GM19328 (cell line): ENCODE data around the gene SEC22A.

Experiments
- ATAC-seq: cut with Tn5 transposase; IDR thresholded peaks from one replicate; pipeline ENCODE4 v1.9.1; 2021; ENCODE audit warnings: mild to moderate bottlenecking, moderate library complexity; ENCODE audit not compliant: unreplicated experiment

Gene SEC22A, protein sequence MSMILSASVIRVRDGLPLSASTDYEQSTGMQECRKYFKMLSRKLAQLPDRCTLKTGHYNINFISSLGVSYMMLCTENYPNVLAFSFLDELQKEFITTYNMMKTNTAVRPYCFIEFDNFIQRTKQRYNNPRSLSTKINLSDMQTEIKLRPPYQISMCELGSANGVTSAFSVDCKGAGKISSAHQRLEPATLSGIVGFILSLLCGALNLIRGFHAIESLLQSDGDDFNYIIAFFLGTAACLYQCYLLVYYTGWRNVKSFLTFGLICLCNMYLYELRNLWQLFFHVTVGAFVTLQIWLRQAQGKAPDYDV

GRCh38 chr3:123201557-123202427, at the start of gene SEC22A:
Gene SEC22A, plus strand, starts transcription at chr3:123201943. Its CDS starts 7,275 bp downstream, at chr3:123209218.
- peak; percentile 98 for ATAC-seq

DNA sequence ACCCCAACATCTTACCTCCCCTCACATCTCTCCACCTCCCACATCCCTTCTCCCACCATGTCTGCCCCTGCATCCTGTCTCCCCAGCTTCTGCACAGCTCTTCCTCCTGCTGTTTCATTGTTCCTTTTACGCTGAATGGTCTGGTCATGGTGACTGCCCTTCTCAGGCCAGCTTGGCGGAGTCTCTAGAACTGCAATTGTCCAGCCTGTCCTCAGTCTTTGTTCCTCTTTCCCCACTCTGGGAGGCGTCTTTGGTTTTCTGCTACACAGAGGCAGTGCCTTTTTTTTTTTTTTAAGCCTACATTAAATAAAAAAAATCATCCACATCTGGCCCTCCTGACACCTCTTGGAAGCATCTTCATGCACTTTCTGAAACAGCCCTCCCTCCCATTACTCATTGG, 49.1 kb upstream of the SEC22A start:
- ATAC-seq: peak; percentile 19

DNA sequence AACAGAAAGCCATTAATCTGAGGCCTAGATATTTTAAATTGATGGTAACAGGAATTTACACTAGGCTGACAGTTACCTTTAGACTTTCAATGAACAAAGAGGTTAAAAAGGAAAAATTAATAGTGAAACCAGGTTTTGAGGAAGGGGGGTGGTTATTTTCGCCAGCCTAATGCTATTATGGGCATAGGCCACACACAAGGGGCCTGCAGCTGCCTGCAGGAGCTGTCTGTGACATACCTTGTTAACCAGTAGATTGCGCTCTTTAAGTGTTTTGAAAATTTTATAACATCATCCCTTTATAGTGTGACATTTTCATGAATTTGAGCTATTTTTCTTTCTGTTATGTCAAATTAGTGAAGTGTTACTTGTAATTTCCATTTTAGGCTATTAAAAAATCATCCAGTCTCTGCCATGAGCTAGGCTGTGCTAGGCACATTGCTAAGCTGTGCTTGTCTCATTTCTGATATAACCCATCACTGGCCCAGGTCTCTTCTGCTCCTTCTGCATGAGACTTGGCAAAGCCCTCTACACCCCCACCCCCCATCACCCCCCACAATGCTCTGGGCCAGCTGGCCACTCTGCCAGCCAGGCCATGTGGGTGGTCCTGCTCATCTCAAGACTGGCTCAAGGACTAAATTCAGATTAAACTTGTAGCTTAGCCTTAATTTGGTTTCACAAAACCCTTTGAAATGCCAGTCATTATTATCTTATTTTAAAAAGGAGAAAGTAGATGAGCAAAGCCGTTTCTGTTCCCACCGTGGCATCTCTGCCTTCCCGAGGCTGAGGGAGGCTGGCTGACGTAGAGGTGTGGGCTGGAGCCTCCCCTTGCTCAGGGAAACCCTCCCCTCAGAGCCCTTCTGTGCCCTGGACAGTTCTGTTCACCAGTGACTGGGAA, 48.4 kb upstream of the SEC22A start:
- ATAC-seq: peak; percentile 62

DNA sequence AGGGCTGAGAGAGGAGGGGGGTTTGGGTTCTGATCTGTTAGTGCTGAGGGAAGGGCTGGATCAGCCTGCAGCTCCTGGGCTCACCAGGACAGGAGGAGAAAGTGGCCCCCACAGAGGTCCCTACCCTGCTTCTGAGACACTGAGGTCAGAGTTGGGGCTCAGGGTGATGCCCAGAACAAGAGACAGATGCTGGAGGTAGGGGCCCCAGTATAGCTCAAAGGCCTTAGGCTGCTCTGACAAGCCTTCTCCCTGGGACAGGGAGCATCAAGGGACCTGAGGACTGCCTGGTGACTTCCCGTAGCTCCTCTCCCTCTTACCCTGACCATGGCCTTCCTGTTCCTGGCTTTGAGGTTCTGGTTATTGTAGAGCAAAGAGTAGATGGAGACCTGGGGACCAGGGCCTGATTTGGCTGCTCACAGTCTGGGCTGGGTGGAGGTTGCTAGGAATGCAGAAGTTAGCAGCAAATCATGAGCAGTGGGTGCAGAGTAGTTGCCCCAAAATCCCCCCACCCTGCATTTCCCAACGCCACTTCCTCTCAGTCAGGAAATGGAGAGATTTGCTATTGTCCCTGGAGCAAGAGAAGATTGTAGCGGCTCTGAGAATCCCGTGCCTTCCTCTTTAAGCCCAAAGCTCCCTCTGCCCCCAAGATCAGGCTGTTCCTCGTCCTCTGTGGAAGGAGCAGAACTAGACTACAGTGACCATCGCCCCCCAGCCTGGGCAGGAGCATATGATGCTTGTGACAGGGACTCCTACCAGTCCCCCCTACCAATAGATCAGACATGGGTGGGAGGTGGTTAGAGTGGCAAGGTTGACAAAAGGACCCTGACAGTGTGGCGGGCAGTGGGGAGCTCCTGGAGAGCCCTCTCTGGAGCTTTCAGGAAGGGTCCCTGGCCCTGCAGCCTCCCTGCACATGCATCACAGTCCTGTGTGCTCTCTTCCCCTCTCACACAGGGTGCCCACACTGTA, 47.4 kb upstream of the SEC22A start:
- ATAC-seq: no peak

GRCh38 chr3:123155471-123156011, 46.2 kb upstream of the SEC22A start:
- no peak for ATAC-seq

GRCh38 chr3:123156276-123156995, 45.3 kb upstream of the SEC22A start:
- ATAC-seq: no peak

DNA sequence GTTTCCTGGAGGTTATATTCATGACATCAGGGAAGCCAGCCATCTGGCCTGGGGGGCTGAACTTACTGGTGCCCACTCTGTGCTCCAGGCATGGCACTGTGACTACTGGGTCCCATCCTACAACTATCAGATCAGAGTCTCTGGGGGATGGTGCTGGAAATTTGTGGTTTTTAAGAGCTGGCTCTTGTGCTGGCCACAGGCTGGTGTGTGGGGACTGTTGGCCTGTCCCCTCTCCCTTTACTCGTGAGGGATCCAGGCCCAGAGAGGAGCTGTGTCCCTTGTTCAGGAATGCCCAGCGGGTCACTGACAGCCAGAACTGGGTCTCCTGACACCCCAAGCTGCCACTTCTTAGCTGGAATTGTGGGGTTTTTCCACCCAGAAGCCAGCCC, 44.5 kb upstream of the SEC22A start:
- ATAC-seq: no peak

DNA sequence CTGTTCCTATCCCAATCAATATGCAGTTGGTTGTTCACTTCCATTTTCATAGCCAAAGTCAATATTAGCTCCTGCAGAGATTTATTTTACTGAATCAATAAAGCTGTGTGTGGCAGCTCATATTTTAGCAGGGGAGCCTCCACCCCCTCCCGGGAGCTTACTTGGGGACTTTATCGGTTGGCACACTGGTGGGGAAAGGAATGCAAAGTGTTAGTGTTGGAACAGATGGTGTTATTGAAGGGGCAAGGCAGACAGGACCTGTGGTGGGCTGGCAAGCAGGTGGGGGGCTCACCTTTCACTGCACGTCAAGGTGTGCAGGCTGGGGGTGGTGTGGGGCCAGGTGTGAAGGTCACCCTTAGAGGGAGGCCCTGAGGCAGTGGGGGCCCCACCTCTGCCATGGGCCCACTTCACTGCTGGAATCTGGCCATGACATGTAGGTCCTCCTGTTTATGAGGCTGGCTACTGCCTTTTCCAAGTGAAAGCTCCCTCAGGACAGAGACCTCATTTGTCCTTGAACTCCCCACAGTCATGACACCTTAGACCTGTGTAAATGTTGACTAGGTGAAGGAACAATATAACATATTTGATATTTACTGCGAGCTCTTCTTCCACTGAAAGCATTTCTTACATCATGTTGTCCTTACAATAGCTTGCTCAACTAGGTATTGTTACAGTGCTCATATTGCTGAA, 44.0 kb upstream of the SEC22A start:
- ATAC-seq: no peak

DNA sequence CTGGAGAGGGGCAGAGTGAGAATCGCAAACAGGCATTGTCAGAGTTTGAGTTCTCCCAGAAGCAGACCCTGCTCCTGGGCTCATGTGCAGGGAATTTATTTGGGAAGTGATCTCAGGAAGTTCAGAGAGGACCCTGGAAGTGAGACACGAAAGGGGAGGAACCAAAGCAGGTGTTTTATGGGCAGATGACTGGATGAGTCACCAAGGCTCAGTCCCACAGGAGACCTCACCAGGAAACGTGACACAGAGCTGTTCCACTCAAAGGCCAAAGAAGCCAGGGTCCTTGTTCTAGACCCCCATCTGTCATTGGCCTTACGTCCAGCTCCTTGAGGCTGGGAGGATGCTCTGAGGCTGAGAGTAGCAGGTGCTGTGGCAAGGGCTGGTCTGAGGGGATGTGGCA, 43.4 kb upstream of the SEC22A start:
- ATAC-seq: no peak

DNA sequence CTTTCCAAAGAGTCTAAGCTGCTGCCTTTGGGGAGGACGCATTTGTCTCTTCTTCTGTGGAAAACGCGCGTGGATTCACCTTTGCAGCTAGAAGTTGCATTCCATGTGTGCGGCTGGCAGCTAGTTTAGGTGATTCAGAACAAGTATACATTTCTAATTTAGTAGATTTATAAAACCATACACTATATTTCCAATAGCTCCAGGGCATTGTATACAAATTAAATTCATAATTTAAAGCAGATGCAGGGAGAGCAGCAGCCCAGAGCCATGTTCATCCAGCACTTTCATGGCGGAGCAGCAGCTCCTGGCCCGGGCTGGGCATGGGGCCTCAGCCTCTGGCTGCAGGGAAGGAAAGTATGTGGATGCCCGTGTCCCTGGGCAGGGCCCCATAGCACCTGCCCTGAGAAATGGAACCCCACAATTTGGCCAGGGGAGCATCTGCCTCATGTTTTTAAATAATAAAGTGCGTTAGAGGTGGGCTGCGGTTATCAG, 42.8 kb upstream of the SEC22A start:
- ATAC-seq: no peak

DNA sequence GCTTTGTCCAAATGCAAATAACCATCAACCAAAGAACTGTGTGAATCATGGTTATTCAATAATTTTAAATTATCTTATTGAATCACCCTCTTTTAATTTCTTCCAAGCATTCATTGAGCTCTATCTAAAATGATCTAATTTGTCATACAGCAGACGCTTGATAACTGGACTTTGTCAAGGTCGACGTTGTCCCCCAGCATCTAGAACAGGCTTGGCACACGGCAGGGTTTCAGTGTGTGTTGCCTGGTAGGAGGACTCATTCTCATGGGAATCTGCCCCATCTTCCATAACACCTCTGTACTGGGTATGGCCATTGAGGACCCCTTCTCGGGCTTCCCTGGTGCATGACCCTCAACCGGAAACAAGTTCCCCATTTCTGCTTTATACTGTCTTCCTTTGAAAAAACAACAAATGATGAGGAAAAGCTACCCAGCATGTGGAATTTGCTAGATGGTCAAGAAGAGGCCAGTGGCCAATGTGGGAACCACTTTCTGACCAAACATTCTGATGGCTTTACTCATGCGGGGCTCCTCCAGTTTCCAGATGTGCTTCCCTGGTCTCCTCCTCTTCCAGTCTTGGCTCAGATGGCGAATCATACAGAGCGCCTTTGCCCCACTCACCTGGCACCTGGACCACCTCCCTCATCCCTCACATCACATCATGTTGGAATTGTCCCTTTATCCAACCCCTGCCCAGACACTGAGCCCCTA, 41.7 kb upstream of the SEC22A start:
- no peak for ATAC-seq

GRCh38 chr3:123161167-123161566, 40.6 kb upstream of the SEC22A start:
- ATAC-seq: no peak

GRCh38 chr3:123163141-123163540, 38.6 kb upstream of the SEC22A start:
- no peak for ATAC-seq

GRCh38 chr3:123165163-123165562, 36.6 kb upstream of the SEC22A start:
- no peak for ATAC-seq

DNA sequence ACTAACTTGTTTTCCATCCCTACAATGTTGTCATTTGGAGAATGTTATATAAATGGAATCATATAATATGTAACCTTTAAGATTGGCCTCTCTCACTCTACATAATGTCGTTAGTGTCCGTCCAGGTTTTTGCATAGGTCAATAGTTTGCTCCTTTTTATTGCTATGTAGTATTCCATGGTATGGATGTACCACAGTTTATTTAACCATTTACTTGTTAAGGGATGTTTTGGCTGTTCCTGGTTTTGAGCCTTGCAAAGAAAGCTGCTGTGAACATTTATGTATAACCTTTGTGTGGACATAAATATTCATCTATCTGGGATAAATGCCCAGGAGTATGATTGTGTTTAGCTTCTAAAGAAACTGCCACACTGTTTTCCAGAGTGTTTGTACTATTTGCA, 34.1 kb upstream of the SEC22A start:
- ATAC-seq: no peak

DNA sequence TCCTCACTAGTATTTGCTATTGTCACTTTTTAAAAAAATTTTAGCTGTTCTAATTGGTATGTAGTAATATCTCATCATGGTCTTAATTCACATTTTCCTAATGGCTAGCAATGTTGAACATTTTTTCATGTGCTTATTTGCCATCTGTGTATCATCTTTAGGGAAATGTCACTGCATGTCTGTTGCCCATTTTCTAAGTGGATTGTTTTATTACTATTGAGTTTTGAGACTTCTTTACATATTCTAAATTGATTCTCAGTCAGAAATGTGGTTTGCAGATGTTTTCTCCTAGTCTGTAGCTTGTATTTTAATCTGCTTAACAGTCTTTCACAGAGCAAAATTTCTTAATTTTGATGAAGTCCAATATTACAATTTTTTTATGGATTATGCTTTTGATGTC, 33.6 kb upstream of the SEC22A start:
- no peak for ATAC-seq

DNA sequence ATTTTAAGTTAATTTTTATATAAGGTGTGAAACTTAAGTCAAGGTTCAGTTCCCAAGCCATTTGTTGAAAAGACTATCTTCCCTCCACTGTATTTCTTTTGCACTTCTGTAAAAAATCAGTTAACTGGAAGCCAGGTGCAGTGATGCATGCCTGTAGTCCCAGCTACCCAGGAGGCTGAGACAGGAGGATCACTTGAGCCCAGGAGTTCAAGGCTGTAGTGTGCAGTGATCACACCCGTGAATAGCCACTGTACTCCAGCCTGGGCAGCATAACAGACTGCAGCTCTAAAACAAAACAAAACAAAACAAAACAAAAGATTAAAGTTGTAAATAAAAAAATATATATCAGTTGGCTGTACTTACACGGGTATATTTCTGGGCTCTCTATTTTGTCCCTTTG, 33.1 kb upstream of the SEC22A start:
- ATAC-seq: no peak

GRCh38 chr3:123169492-123169929, 32.2 kb upstream of the SEC22A start:
- ATAC-seq: no peak
